GM12878 (cell line): ENCODE data around the gene FXYD3.

Experiments used
- CUX1 ChIP-seq: IDR thresholded peaks from 2 replicates; pipeline ENCODE4 v1.6.1; 2012; ENCODE audit warnings: improper control_type of control experiment, low read depth, low read length; ENCODE audit not compliant: insufficient replicate concordance
- RAD21 ChIP-seq: IDR thresholded peaks from 2 replicates; pipeline ENCODE4 v1.6.1; 2011; ENCODE audit warnings: mild to moderate bottlenecking, low read depth, low read length, moderate library complexity; ENCODE audit not compliant: insufficient read depth
- RAD51 ChIP-seq: fragments of 450-650 bp; IDR thresholded peaks from 2 replicates; pipeline ENCODE4 v1.6.1; 2016; ENCODE audit warnings: moderate library complexity, mild to moderate bottlenecking, inconsistent platforms
- RELB ChIP-seq: fragments of 450-650 bp; IDR thresholded peaks from 2 replicates; pipeline ENCODE4 v1.6.1; 2017; ENCODE audit warnings: low read depth, mild to moderate bottlenecking, moderate library complexity
- REST ChIP-seq: IDR thresholded peaks from 2 replicates; pipeline ENCODE4 v1.6.1; 2012; ENCODE audit warnings: mild to moderate bottlenecking, low read depth, low read length
- ZNF274 ChIP-seq: IDR thresholded peaks from one replicate; pipeline ENCODE4 v1.8.0; 2011; ENCODE audit not compliant: insufficient read length, insufficient read depth

- TF ChIP-seq CUX1 (no peak), RELB (no peak), RAD51 (no peak), RAD21 (no peak), REST (no peak), ZNF274 (no peak)
Observed at GRCh38 chr19:35095667-35096368, 19.8 kb upstream of the FXYD3 start.
